T-helper 17 cell (primary cell): ENCODE measurements around the gene PLCB4. TPM values are rescaled to one million over a fixed set of nuclear protein-coding genes. Genes with fewer than 3 reads are reported as not detected.

Experiments used
- ATAC-seq: fragments of 150-1000 bp; cut with Tn5 transposase; 2 replicates; pipeline ENCODE4 v1.10.0; 2021; ENCODE audit warnings: mild to moderate bottlenecking, moderate library complexity
- DNase-seq, 3 donors: peaks; one replicate each; pipeline versions ENCODE4 v3.0.0 to v3.0.0-alpha.2; 2020 to 2021
- H3K9me3 ChIP-seq: one replicate; pipeline ENCODE4 v1.7.0; 2013; ENCODE audit warnings: low read length, mild to moderate bottlenecking; ENCODE audit not compliant: control insufficient read depth, poor library complexity, severe bottlenecking
- H3K27ac Mint-ChIP-seq: one replicate; pipeline ENCODE4 v1.8.0; 2022; ENCODE audit warnings: mild to moderate bottlenecking, moderate library complexity, mixed read lengths
- H3K27me3 Mint-ChIP-seq: one replicate; pipeline ENCODE4 v1.8.0; 2022; ENCODE audit warnings: mixed read lengths
- H3K36me3 Mint-ChIP-seq: one replicate; pipeline ENCODE4 v1.8.0; 2022; ENCODE audit warnings: low read depth, mixed read lengths
- H3K4me1 Mint-ChIP-seq: one replicate; pipeline ENCODE4 v1.8.0; 2022; ENCODE audit warnings: mild to moderate bottlenecking, mixed read lengths
- H3K4me3 Mint-ChIP-seq: one replicate; pipeline ENCODE4 v1.8.0; 2022; ENCODE audit warnings: mild to moderate bottlenecking, moderate library complexity, mixed read lengths
- total RNA-seq, 4 donors: library from RNA in 2 of 4; stranded (reverse) in 2 of 4; gene quantifications; one replicate each; pipeline ENCODE4 v1.2.3 and lab custom pipeline; 2022 to 2026

Gene PLCB4
- total RNA-seq, 2 donors from 2014 or later = 0.52 TPM; not detected in 1

DNA sequence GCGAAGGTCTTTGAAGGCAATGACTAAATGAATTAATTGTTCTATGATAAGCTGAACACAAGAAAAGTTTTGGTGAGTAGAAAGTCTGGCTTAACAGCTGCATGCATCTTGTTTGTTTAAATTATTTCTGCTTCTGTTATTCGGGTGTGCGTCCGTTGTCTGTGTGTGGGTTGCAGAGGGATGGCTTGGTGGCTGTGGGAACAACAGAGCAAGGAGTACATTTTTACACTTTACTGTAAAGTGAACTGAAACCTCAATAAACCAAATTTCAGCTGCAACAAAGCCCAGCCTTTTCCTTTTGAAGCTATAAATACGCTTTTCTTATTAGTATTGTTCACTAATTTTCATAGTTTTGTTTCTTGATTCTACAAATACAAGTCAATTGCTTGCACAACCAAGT is 442.0 kb downstream of the PLCB4 start:
- H3K9me3 ChIP-seq = no peaks in the 10 kb centered on the region
- H3K27me3 Mint-ChIP-seq = peaks cover 71% of the 10 kb centered on the region
- DNase-seq = no peak
- H3K27ac Mint-ChIP-seq = no peak overlapping the region
- H3K36me3 Mint-ChIP-seq = peaks cover 8% of the 10 kb centered on the region
- ATAC-seq = no peak
- H3K4me3 Mint-ChIP-seq = no peak overlapping the region
- peaks cover 2% of the 10 kb centered on the region for H3K4me1 Mint-ChIP-seq

GRCh38 chr20:9514072-9514460 is 445.2 kb downstream of the PLCB4 start:
- peaks cover 72% of the 10 kb centered on the region for H3K27me3 Mint-ChIP-seq
- peaks cover 3% of the 10 kb centered on the region for H3K36me3 Mint-ChIP-seq
- H3K9me3 ChIP-seq = no peaks in the 10 kb centered on the region
- H3K4me1 Mint-ChIP-seq = peaks cover 2% of the 10 kb centered on the region
- ATAC-seq = no peak
- H3K27ac Mint-ChIP-seq = no peak overlapping the region
- no peak for DNase-seq
- no peak overlapping the region for H3K4me3 Mint-ChIP-seq

DNA sequence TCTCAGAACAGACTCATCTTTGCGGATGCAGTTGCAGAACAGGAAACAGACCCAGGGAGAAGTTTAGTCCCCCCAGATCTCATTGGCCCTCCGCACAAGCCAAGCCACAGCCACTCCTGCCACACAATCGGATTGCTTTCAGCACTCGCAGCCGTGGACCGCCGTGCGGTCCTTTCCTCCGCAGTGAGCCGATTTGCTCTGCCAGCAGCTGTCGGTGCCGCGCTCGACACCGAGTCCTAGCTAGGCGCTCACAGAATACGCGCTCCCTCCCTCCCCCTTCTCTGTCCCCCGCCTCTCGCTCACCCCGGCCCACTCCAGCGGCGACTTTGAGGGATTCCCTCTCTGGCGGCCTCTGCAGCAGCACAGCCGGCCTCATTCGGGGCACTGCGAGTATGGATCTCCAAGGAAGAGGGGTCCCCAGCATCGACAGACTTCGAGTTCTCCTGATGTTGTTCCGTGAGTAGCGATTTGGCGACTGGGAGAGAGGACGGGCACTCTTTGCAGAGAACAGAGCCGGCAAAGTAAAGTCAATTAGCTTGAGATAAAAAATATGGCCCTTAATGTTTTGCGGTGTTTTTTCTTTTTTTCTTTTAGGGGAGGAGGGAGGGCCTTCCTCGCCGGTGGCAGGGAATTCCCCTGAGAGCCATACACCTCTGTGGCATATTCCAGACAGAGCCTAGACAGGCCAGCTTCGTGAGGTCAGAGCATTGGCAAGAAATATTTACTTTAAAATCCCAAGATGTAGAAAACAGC is 445.8 kb downstream of the PLCB4 start, which contains the start of gene LAMP5:
TSS of gene LAMP5 (plus strand) at position 130 of the 753 bp plus-strand sequence. CDS start at position 393, 263 bp downstream.
- Mint-ChIP-seq H3K27me3 (peaks cover 66% of the 10 kb centered on the region), H3K4me3 (no peak within 1 kb of the TSS), H3K27ac (no peak within 1 kb of the TSS), H3K36me3 (no peaks in the 10 kb centered on the region), H3K4me1 (peaks cover 2% of the 10 kb centered on the region)
- DNase-seq = no peak
- ATAC-seq = no peak
- H3K9me3 ChIP-seq = no peaks in the 10 kb centered on the region

DNA sequence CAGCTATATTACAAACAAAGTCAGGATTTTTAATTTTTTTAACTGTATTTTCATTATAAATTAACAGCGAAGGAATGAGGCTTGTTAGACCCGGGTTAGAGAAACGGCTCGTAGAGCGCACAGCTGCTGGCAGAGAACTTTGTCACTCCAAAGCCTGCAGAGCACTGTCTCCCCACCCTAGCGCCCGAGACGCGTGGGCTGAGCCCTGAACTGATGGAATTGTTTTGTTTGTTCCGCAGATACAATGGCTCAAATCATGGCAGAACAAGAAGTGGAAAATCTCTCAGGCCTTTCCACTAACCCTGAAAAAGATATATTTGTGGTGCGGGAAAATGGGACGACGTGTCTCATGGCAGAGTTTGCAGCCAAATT is 446.3 kb downstream of the PLCB4 start:
- no peak overlapping the region for H3K4me3 Mint-ChIP-seq
- no peaks in the 10 kb centered on the region for H3K9me3 ChIP-seq
- DNase-seq (no peak), ATAC-seq (no peak)
- H3K36me3 Mint-ChIP-seq = no peaks in the 10 kb centered on the region
- peaks cover 63% of the 10 kb centered on the region for H3K27me3 Mint-ChIP-seq
- no peak overlapping the region for H3K27ac Mint-ChIP-seq
- H3K4me1 Mint-ChIP-seq = peaks cover 2% of the 10 kb centered on the region

- Mint-ChIP-seq H3K27me3 (peaks cover 63% of the 10 kb centered on the region), H3K4me1 (peaks cover 2% of the 10 kb centered on the region), H3K27ac (no peak overlapping the region), H3K4me3 (no peak overlapping the region), H3K36me3 (no peaks in the 10 kb centered on the region)
- no peaks in the 10 kb centered on the region for H3K9me3 ChIP-seq
- no peak for ATAC-seq
- no peak for DNase-seq
These were observed 446.9 kb downstream of the PLCB4 start for GRCh38 chr20:9515741-9516233.

GRCh38 chr20:9516234-9516871 is 447.5 kb downstream of the PLCB4 start:
- no peaks in the 10 kb centered on the region for H3K9me3 ChIP-seq
- Mint-ChIP-seq H3K4me1 (peaks cover 2% of the 10 kb centered on the region), H3K27ac (no peak overlapping the region), H3K36me3 (no peaks in the 10 kb centered on the region), H3K27me3 (peaks cover 62% of the 10 kb centered on the region), H3K4me3 (no peak overlapping the region)
- DNase-seq (no peak), ATAC-seq (no peak)

- Mint-ChIP-seq H3K36me3 (no peaks in the 10 kb centered on the region), H3K27ac (no peak overlapping the region), H3K27me3 (peaks cover 55% of the 10 kb centered on the region), H3K4me3 (no peak overlapping the region), H3K4me1 (peaks cover 2% of the 10 kb centered on the region)
- no peak for DNase-seq
- no peak for ATAC-seq
- H3K9me3 ChIP-seq = no peaks in the 10 kb centered on the region
These were observed 448.6 kb downstream of the PLCB4 start for GRCh38 chr20:9517297-9518162.

DNA sequence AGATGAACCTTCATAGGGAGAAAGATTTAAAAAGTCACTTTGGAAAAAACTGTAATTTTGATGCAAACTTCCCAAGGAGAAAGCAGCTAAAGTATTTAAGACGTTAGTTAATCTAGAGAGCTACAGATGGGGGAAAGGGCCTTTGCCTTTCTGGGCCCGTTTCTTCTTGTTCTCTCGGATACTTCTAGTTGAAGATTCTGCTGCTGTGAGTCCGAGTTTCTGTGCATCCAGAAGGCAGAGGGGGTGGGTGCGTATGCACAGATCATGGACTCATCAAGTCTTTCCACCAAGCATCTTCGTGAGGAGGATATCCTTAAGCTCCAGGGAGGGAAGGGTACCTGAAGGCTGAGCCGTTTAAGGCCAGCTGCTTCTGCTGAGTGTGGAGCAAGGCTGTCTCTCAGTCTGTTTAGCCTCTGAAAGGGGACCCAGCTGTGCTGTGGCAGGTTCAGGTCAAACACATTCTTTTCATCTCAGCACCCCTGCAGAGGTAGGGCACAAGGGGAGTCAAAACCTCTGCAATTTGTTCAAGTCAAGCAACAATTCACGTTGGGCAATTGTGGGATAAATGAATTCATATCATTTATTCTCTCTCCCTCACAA is 449.8 kb downstream of the PLCB4 start:
- Mint-ChIP-seq H3K27ac (no peak overlapping the region), H3K36me3 (no peaks in the 10 kb centered on the region), H3K4me3 (no peak overlapping the region), H3K4me1 (peaks cover 2% of the 10 kb centered on the region), H3K27me3 (peaks cover 50% of the 10 kb centered on the region)
- ATAC-seq = no peak
- DNase-seq = no peak
- H3K9me3 ChIP-seq = no peaks in the 10 kb centered on the region

- Mint-ChIP-seq H3K27ac (no peak overlapping the region), H3K36me3 (no peaks in the 10 kb centered on the region), H3K4me1 (peaks cover 2% of the 10 kb centered on the region), H3K27me3 (peaks cover 36% of the 10 kb centered on the region), H3K4me3 (no peak overlapping the region)
- no peaks in the 10 kb centered on the region for H3K9me3 ChIP-seq
- ATAC-seq (no peak), DNase-seq (no peak)
These were observed 451.2 kb downstream of the PLCB4 start for GRCh38 chr20:9520086-9520485.

DNA sequence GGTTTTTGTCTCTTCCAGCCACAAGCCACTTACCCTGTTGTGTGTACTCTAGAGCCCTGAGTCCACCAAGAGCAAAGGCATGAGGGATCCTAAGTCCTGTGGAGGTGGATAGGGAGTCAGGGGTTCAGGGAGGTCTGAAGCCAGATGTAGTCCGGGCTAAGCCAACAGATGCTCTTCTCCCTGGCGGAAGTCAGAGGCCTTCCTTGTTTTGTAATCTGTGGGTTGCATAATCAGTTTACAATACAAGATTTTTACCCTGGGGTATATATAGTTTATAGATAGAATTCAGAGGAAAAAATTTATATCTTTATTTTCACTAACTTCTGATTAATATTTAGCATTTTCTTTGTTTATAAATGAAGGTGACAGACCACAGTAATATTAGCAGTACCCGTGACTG is 454.7 kb downstream of the PLCB4 start:
- ATAC-seq = no peak

More for the DNA sequence above, 454.7 kb downstream of the PLCB4 start:
- Mint-ChIP-seq H3K27me3 (peaks cover 3% of the 10 kb centered on the region), H3K4me3 (no peak overlapping the region), H3K36me3 (no peaks in the 10 kb centered on the region), H3K4me1 (no peaks in the 10 kb centered on the region), H3K27ac (no peak overlapping the region)
- DNase-seq = no peak
- H3K9me3 ChIP-seq = no peaks in the 10 kb centered on the region
